AG09319 (cell line): ENCODE measurements around the gene COL6A1.

Source experiments
- DNase-seq: peaks from one replicate; pipeline ENCODE4 v3.0.0-alpha.2; 2010; ENCODE audit warnings: low read depth; ENCODE audit errors: extremely low read depth
- CTCF ChIP-seq: IDR thresholded peaks from 2 replicates; pipeline ENCODE4 v1.5.1; 2011; ENCODE audit warnings: low read depth, mild to moderate bottlenecking, inconsistent platforms, low read length, moderate library complexity

The COL6A1 gene

GRCh38 chr21:45970674-45971615, 10.6 kb upstream of the COL6A1 start:
- no peak for DNase-seq
- TF ChIP-seq CTCF = peak; percentile 92

DNA sequence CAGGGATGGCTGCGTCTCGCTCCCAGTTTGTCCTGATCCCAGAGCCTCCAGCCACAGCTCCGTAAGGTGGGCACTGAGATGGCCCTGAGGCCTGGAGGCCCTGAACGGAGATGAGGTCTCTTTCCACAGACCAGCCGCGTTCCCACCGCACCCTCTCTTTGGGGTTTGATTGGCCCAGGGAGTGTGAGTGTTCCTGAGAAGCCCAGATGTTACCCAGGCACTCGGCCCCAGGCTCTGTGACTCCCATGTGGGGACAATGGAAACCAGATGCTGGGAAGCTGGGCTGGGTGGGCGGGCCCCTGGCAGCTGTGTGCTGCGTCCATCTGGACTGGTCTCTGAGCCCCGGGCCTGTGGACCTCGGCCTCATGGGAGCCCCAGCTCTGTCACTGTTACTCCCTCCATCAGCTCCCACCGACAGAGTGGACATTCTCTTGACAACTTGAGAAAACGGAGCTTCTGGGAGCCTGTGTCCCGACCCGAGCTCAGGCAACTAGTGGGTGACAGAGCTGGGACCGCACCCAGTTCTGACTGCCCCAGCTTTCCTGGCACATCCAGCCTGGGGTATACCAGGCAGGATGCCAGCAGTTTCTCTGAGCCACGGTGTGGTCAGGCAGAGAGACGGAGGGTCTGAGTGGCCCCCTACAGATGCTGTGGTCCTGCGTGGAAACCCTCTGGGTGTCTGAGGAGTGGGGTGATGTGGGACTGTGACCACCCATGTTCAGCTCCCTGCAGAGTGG, 9.8 kb upstream of the COL6A1 start:
- peak; percentile 88 for DNase-seq
- TF ChIP-seq CTCF = no peak

- no peak for TF ChIP-seq CTCF
- DNase-seq = no peak
Measured at GRCh38 chr21:45972353-45972715, 9.2 kb upstream of the COL6A1 start.

DNA sequence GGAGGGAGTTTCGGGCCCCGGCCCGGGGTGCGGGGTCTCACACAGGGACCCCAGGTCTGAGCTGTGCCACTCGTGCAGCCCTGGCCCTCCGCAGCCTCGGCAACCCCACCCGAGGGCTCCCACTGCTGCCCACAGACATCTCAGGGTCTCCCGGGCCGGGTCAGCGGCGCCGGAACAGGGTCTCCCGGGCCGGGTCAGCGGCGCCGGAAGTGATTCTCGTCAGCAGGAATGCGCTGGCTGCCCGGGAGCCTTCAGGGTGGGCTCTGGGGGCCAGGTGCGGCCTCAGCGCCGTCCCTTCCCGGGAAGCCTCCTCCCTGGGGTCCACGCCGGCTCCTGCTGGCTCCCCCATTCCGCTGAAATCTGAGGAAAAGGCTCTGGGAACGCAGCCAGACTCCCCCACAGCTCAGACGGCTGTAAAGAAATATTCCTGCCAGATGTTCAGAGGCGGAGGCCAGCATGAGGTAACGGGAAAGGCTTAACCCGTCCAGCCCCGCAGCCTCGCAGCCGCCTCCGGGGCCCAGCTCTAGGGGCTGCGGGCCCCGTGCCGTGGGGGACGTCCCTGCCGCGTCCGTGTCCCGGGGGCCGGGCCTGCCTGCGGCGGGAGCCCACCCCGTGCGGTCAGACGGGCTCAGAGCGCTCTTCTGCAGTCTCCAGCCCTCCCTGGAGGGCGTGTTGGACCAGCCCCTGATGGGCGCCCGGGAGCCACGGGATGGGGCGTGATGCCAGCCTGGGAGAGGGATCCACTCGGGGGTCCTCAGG, 8.7 kb upstream of the COL6A1 start:
- no peak for TF ChIP-seq CTCF
- DNase-seq = peak; percentile 81

DNA sequence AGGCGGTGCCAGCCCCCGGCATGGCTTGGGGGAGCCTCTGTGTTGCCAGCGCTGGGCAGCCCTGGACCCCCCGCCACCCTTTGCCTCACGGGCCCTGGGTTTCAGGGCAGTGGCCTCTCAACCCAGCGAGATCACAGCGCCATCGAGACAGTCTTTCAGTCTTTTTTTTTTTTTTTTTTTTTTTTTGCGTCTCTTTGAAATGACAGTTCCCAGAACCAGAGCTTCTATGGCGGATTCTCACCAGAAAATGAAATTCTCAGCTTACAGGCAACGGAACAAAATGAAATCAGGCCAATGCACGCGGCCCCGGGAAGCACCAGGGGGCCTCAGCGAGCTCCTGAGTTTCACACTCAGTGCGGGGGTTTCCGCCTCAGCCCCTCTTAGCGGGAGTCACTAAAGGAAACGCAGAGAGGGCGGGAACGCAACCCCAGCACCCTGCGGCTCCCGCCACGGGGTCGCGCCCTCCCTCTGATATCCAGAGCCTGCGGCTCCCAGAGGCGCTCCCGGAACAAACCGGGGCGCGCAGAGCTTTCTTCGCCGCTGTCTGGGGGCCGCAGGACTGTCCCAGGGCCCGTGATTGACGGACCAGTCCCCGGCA, 8.0 kb upstream of the COL6A1 start:
- TF ChIP-seq CTCF = peak; percentile 85
- peak; percentile 69 for DNase-seq

GRCh38 chr21:45974073-45975019, 7.2 kb upstream of the COL6A1 start:
- no peak for TF ChIP-seq CTCF
- no peak for DNase-seq
